Myocyte (in vitro differentiated cells): ENCODE data around the gene PXDN. TPM values are rescaled to one million over a fixed set of nuclear protein-coding genes. Genes with fewer than 3 reads are reported as not detected.
A peak's percentile ranks its signal among the peaks of the same experiment; 100 is the strongest.
"Not testable (repeated sequence)": the region's sequence is repeated elsewhere in the genome, so short reads cannot be mapped to it uniquely, and the experiment has no call there.

Source experiments
- DNase-seq: peaks from one replicate; pipeline ENCODE4 v3.0.0-alpha.2; 2012; ENCODE audit warnings: low read depth
- total RNA-seq: library from RNA; depleted of rRNA; stranded (reverse); fragments of >200 nt; gene quantifications from 2 replicates; pipeline ENCODE4 v1.2.3, GENCODE V29; 2014

Gene PXDN
- total RNA-seq, 1 donor from 2014 or later, result 52.7 TPM

- DNase-seq, result no peak
Measured at GRCh38 chr2:1742301-1742680, 2.0 kb downstream of the PXDN start.

- DNase-seq, result no peak
Measured at GRCh38 chr2:1741851-1742250, 2.5 kb downstream of the PXDN start.

GRCh38 chr2:1740716-1741589, 3.4 kb downstream of the PXDN start:
- peak; percentile 91 for DNase-seq

GRCh38 chr2:1739961-1740715, 4.2 kb downstream of the PXDN start:
- no peak for DNase-seq

GRCh38 chr2:1739322-1739957, 4.9 kb downstream of the PXDN start:
- DNase-seq, result no peak

- no peak for DNase-seq
Measured at GRCh38 chr2:1738646-1739302, 5.5 kb downstream of the PXDN start.

- no peak for DNase-seq
Measured at GRCh38 chr2:1738163-1738562, 6.2 kb downstream of the PXDN start.

GRCh38 chr2:1736997-1737480, 7.3 kb downstream of the PXDN start:
- DNase-seq, result peak; percentile 73

- no peak for DNase-seq
Measured at GRCh38 chr2:1736045-1736444, 8.3 kb downstream of the PXDN start.

- not testable (repeated sequence) for DNase-seq
Measured at GRCh38 chr2:1733298-1733697, 11.0 kb downstream of the PXDN start.

GRCh38 chr2:1731963-1732768, 12.1 kb downstream of the PXDN start:
- peak; percentile 74 for DNase-seq

- peak; percentile 88 for DNase-seq
Measured at GRCh38 chr2:1731447-1731962, 12.8 kb downstream of the PXDN start.

GRCh38 chr2:1730015-1730927, 14.0 kb downstream of the PXDN start:
- DNase-seq, result peak; percentile 62

GRCh38 chr2:1729242-1729641, 15.1 kb downstream of the PXDN start:
- no peak for DNase-seq

GRCh38 chr2:1728821-1729220, 15.5 kb downstream of the PXDN start:
- DNase-seq, result peak; percentile 86

- DNase-seq, result no peak
Measured at GRCh38 chr2:1727796-1728474, 16.4 kb downstream of the PXDN start.

- no peak for DNase-seq
Measured at GRCh38 chr2:1727101-1727771, 17.1 kb downstream of the PXDN start.

- no peak for DNase-seq
Measured at GRCh38 chr2:1726558-1726957, 17.8 kb downstream of the PXDN start.
